Keratinocyte (primary cell): Measurements from ENCODE around the gene GTF3C5. TPM values are rescaled to one million over a fixed set of nuclear protein-coding genes. Genes with fewer than 3 reads are reported as not detected.
"Not testable (repeated sequence)": the region's sequence is repeated elsewhere in the genome, so short reads cannot be mapped to it uniquely, and the experiment has no call there.

ENCODE experiments used
- DNase-seq: peaks from one replicate; pipeline ENCODE4 v3.0.0-alpha.2; 2011; ENCODE audit warnings: low read depth, missing footprints, low spot score
- FAIRE-seq: peaks from 2 replicates; lab custom pipeline; 2011; peaks lifted over from hg19 to GRCh38; lab: Jason Lieb, UNC
- H2AFZ ChIP-seq: 2 replicates; pipeline ENCODE4 v1.6.0; 2012; ENCODE audit warnings: low read length, control low read depth, inconsistent platforms; ENCODE audit not compliant: control insufficient read depth
- H3K27ac ChIP-seq: 2 replicates; pipeline ENCODE4 v1.5.1; 2011; ENCODE audit warnings: low read length; ENCODE audit not compliant: control insufficient read depth, insufficient read depth
- H3K27me3 ChIP-seq: 3 replicates; pipeline ENCODE4 v1.6.0; 2011; ENCODE audit warnings: low read length; ENCODE audit not compliant: control insufficient read depth, insufficient read depth; ENCODE audit errors: extremely low read depth
- H3K36me3 ChIP-seq, 2 experiments: 2 replicates in 1 of 2; 3 replicates in 1 of 2; pipeline ENCODE4 v1.5.1; 2011; ENCODE audit warnings: low read length in 2 of 2, mild to moderate bottlenecking in 1 of 2; ENCODE audit not compliant: control insufficient read depth in 2 of 2, insufficient read depth in 2 of 2; ENCODE audit errors: extremely low read depth in 1 of 2
- H3K4me1 ChIP-seq: 3 replicates; pipeline ENCODE4 v1.5.1; 2011; ENCODE audit warnings: low read length; ENCODE audit not compliant: control insufficient read depth, insufficient read depth; ENCODE audit errors: extremely low read depth
- H3K4me2 ChIP-seq: 3 replicates; pipeline ENCODE4 v1.6.0; 2011; ENCODE audit warnings: low read depth, low read length; ENCODE audit not compliant: control insufficient read depth, insufficient read depth; ENCODE audit errors: extremely low read depth
- H3K4me3 ChIP-seq, 3 experiments: fragments of 200-600 bp in 1 of 3; sonication (generic) in 1 of 3; 2 replicates in 2 of 3; 3 replicates in 1 of 3; pipeline ENCODE4 v1.5.1; 2011 to 2016; ENCODE audit warnings: low read length in 3 of 3, mild to moderate bottlenecking in 3 of 3, control low read depth in 2 of 3, inconsistent platforms in 1 of 3, low read depth in 1 of 3, mixed read lengths in 1 of 3, mixed run types in 1 of 3, moderate library complexity in 1 of 3; ENCODE audit not compliant: control insufficient read depth in 2 of 3, insufficient read depth in 2 of 3; ENCODE audit errors: extremely low read depth in 1 of 3
- H3K79me2 ChIP-seq: 2 replicates; pipeline ENCODE4 v1.6.0; 2012; ENCODE audit warnings: low read length; ENCODE audit not compliant: control insufficient read depth, insufficient read depth
- H3K9ac ChIP-seq: 3 replicates; pipeline ENCODE4 v1.6.0; 2011; ENCODE audit warnings: low read length; ENCODE audit not compliant: control insufficient read depth, insufficient read depth; ENCODE audit errors: extremely low read depth
- H3K9me1 ChIP-seq: 3 replicates; pipeline ENCODE4 v1.6.0; 2011; ENCODE audit warnings: low read length; ENCODE audit not compliant: control insufficient read depth, insufficient read depth; ENCODE audit errors: extremely low read depth
- H3K9me3 ChIP-seq: 2 replicates; pipeline ENCODE4 v1.5.1; 2012; ENCODE audit warnings: low read depth, low read length; ENCODE audit not compliant: control insufficient read depth
- H4K20me1 ChIP-seq: 3 replicates; pipeline ENCODE4 v1.6.0; 2011; ENCODE audit warnings: low read length; ENCODE audit not compliant: control insufficient read depth, insufficient read depth; ENCODE audit errors: extremely low read depth
- EZH2 ChIP-seq: IDR thresholded peaks from one replicate; pipeline ENCODE4 v1.6.1; 2012; ENCODE audit warnings: inconsistent platforms, mild to moderate bottlenecking, low read length, moderate library complexity
- dilution Hi-C: fragments of 300-500 bp; cut with MboI; formaldehyde crosslinking; loops from one replicate; pipeline ENCODE4 v1.7.0; 2020; ENCODE audit warnings: low sequenced_read_pairs; ENCODE audit not compliant: extremely low pct_ligation_motif_present
- polyA plus RNA-seq, 5 experiments: library from polyadenylated mRNA; depleted of rRNA in 3 of 5; stranded (reverse) in 3 of 5; stranded (forward) in 1 of 5; unstranded in 1 of 5; fragments of >200 nt; gene quantifications; 1 replicate in 1 of 5; 2 replicates in 3 of 5; 3 replicates in 1 of 5; pipeline versions ENCODE4 v1.2.1 to v1.2.3, GENCODE V29; 2011 to 2012; ENCODE audit warnings: missing spikeins in 2 of 5, low read depth in 1 of 5, low replicate concordance in 1 of 5
- TF ChIP-seq, protein P1 (sequence below), 3 experiments: IDR thresholded peaks in 1 of 3; conservative IDR thresholded peaks in 1 of 3; optimal IDR thresholded peaks in 1 of 3; 2 replicates in 2 of 3; 3 replicates in 1 of 3; pipeline versions ENCODE3 to v1.5.1; 2011; ENCODE audit warnings: low read length in 3 of 3, mild to moderate bottlenecking in 3 of 3, moderate library complexity in 2 of 3, control low read depth in 1 of 3, inconsistent platforms in 1 of 3; ENCODE audit not compliant: insufficient read depth in 2 of 3; ENCODE audit errors: extremely low read depth in 1 of 3

The GTF3C5 gene
- polyA plus RNA-seq, 1 donor (not counting 4 experiments of a cell fraction or from before 2014, with no cell fraction given): 37.2 TPM

DNA sequence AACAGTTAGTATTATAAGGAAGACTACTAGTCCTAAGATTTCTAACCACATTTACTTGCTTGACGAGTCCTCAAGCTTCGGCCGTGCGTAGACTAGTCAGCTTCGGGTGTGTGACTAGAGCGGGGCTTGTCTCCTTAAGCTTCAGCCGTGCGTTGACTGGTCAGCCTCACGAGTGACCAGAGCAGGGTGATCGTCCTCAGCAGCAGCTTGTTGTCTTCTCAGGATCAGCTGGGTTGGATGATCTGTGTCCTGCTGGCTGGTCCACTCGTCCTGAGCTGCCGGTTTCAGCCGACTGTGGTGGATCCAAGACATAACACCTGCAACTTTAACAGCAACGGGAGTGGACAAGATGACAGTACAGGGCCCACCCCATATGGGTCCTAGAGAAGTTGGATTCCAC lies 47.7 kb downstream of the GTF3C5 start:
- Histone ChIP-seq H3K36me3 (no peaks in the 10 kb centered on the region), H3K4me3 (no peak overlapping the region), H3K4me1 (peaks cover 6% of the 10 kb centered on the region), H3K4me2 (no peak overlapping the region), H4K20me1 (no peaks in the 10 kb centered on the region), H3K9me1 (no peaks in the 10 kb centered on the region), H3K9ac (no peak overlapping the region), H3K9me3 (no peaks in the 10 kb centered on the region), H3K27me3 (peaks cover 21% of the 10 kb centered on the region), H2AFZ (no peak overlapping the region), H3K79me2 (no peaks in the 10 kb centered on the region), H3K27ac (no peak overlapping the region)
- FAIRE-seq: no peak
- no peak for DNase-seq
- dilution Hi-C loops: no loop called here
- TF ChIP-seq, protein P1, sequence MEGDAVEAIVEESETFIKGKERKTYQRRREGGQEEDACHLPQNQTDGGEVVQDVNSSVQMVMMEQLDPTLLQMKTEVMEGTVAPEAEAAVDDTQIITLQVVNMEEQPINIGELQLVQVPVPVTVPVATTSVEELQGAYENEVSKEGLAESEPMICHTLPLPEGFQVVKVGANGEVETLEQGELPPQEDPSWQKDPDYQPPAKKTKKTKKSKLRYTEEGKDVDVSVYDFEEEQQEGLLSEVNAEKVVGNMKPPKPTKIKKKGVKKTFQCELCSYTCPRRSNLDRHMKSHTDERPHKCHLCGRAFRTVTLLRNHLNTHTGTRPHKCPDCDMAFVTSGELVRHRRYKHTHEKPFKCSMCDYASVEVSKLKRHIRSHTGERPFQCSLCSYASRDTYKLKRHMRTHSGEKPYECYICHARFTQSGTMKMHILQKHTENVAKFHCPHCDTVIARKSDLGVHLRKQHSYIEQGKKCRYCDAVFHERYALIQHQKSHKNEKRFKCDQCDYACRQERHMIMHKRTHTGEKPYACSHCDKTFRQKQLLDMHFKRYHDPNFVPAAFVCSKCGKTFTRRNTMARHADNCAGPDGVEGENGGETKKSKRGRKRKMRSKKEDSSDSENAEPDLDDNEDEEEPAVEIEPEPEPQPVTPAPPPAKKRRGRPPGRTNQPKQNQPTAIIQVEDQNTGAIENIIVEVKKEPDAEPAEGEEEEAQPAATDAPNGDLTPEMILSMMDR (optimal IDR thresholded peaks at IDR 0.05 in 1 of 3, IDR thresholded peaks at IDR 0.05 in 1 of 3, conservative IDR thresholded peaks at IDR 0.05 in 1 of 3; ENCODE audit: extremely low read depth in 1 of 3, insufficient read depth in 2 of 3, low read length in 3 of 3): no peak
- TF ChIP-seq EZH2: no peak

DNA sequence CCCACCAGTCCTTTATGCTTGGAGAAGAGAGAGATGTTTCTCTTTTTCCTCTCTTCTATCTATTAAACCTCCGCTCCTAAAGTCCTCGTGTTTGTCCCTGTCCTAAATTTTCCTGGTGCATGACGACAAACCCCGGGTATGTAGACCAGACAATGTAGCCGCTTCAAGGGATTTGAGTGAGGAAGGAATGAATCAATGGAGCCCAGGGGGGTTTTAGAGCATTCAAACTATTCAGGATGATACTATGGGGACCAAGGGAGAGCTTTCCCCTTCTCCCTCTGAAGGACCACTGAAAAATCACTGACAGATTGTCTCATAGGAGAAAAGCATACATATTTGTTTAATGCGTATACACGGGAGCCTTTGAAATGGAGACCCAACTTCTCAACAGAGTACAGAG lies 49.4 kb downstream of the GTF3C5 start:
- Histone ChIP-seq H3K79me2 (no peaks in the 10 kb centered on the region), H3K36me3 (no peaks in the 10 kb centered on the region), H4K20me1 (no peaks in the 10 kb centered on the region), H3K4me3 (no peak overlapping the region), H3K9me1 (no peaks in the 10 kb centered on the region), H3K27ac (no peak overlapping the region), H3K4me1 (peaks cover 6% of the 10 kb centered on the region), H3K27me3 (peaks cover 21% of the 10 kb centered on the region), H3K9ac (no peak overlapping the region), H3K4me2 (no peak overlapping the region), H3K9me3 (no peaks in the 10 kb centered on the region), H2AFZ (no peak overlapping the region)
- FAIRE-seq: no peak
- TF ChIP-seq, protein P1 (optimal IDR thresholded peaks at IDR 0.05 in 1 of 3, IDR thresholded peaks at IDR 0.05 in 1 of 3, conservative IDR thresholded peaks at IDR 0.05 in 1 of 3; ENCODE audit: extremely low read depth in 1 of 3, insufficient read depth in 2 of 3, low read length in 3 of 3): no peak
- TF ChIP-seq EZH2: no peak
- no peak for DNase-seq
- dilution Hi-C loops: no loop called here

DNA sequence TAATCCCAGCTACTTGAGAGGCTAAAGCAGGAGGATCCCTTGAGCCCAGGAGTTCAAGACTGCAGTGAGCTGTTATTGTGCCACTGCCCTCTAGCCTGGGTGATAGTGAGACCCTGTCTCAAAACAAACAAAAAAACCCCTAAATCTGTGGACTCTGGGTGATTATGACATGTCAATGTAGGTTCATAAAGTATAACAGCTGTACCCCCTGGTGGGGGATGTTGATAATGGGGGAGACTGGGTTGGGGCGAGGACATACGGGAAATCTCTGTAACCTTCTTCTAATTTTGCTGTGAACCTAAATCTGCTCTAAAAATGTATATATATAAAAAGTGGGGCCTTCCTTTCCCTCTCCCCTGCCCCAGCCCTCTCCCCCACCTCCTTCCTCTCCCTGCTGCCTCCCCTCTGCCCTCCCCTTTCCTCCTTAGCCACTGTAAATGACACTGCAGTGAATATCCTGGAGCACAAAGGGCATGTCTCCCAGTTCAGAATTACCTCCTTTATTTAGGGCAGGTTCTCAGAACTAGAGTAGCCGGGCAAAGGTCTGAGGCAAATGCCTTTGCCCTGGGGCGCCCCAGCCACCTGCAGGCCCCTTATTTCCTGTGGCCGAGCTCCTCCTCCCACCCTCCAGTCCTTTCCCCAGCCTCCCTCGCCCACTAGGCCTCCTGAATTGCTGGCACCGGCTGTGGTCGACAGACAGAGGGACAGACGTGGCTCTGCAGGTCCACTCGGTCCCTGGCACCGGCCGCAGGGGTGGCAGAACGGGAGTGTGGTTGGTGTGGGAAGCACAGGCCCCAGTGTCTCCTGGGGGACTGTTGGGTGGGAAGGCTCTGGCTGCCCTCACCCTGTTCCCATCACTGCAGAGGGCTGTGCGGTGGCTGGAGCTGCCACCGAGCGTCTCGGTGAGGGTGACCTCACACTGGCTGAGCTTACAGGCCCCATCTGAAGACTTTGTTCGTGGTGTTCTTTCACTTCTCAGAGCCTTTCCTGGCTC lies 50.3 kb downstream of the GTF3C5 start:
- dilution Hi-C loops, H3K4me2 ChIP-seq, H3K4me3 ChIP-seq, H4K20me1 ChIP-seq, H3K4me1 ChIP-seq, H3K36me3 ChIP-seq, H3K27ac ChIP-seq, H3K9me3 ChIP-seq, H3K79me2 ChIP-seq, H2AFZ ChIP-seq, H3K9me1 ChIP-seq, H3K9ac ChIP-seq, DNase-seq: not testable (repeated sequence)
- H3K27me3 ChIP-seq: peaks cover 21% of the 10 kb centered on the region
- peak; percentile 46 for FAIRE-seq
